NCI-H524 (cell line): Measurements from ENCODE around the gene HTRA3.

ENCODE experiments used
- DNase-seq, 2 experiments: peaks; one replicate each; lab custom pipeline; 2025; lab: John Stamatoyannopoulos, UW

The HTRA3 gene

GRCh38 chr4:8280876-8281440 lies 11.4 kb downstream of the HTRA3 start:
- DNase-seq = no peak

GRCh38 chr4:8281519-8282133 lies 12.1 kb downstream of the HTRA3 start:
- no peak for DNase-seq

GRCh38 chr4:8282134-8282641 lies 12.6 kb downstream of the HTRA3 start:
- no peak for DNase-seq

- no peak for DNase-seq
Measured at GRCh38 chr4:8282742-8283141, 13.2 kb downstream of the HTRA3 start.

GRCh38 chr4:8283161-8283560 lies 13.6 kb downstream of the HTRA3 start:
- DNase-seq = no peak

- DNase-seq = peak in 1 of 2 experiments; percentile 18
Measured at GRCh38 chr4:8283631-8284121, 14.1 kb downstream of the HTRA3 start.

- DNase-seq = no peak
Measured at GRCh38 chr4:8284391-8284790, 14.8 kb downstream of the HTRA3 start.

- no peak for DNase-seq
Measured at GRCh38 chr4:8285143-8285975, 15.8 kb downstream of the HTRA3 start.

- DNase-seq = no peak
Measured at GRCh38 chr4:8285976-8286718, 16.6 kb downstream of the HTRA3 start.

GRCh38 chr4:8286719-8287342 lies 17.3 kb downstream of the HTRA3 start:
- no peak for DNase-seq

- DNase-seq = no peak
Measured at GRCh38 chr4:8287343-8288280, 18.1 kb downstream of the HTRA3 start.

- no peak for DNase-seq
Measured at GRCh38 chr4:8289151-8289750, 19.7 kb downstream of the HTRA3 start.

GRCh38 chr4:8289956-8290700 lies 20.6 kb downstream of the HTRA3 start:
- DNase-seq = no peak

- DNase-seq = no peak
Measured at GRCh38 chr4:8290701-8290970, 21.1 kb downstream of the HTRA3 start.

GRCh38 chr4:8291036-8291682 lies 21.6 kb downstream of the HTRA3 start:
- DNase-seq = no peak

- DNase-seq = no peak
Measured at GRCh38 chr4:8291701-8292477, 22.3 kb downstream of the HTRA3 start.

- DNase-seq = no peak
Measured at GRCh38 chr4:8292478-8293107, 23.0 kb downstream of the HTRA3 start.
